Epithelial cell of proximal tubule (primary cell): ENCODE data around the gene RUNDC1. TPM values are rescaled to one million over a fixed set of nuclear protein-coding genes. Genes with fewer than 3 reads are reported as not detected.

Experiments used
- DNase-seq: peaks from one replicate; pipeline ENCODE4 v3.0.0-alpha.2; 2011; ENCODE audit warnings: low read depth
- H3K4me3 ChIP-seq: 2 replicates; pipeline ENCODE4 v1.5.1; 2011; ENCODE audit warnings: low read depth, mild to moderate bottlenecking, low read length
- CTCF ChIP-seq: conservative IDR thresholded peaks from 2 replicates; pipeline ENCODE4 v1.5.1; 2012; ENCODE audit warnings: low read depth, mild to moderate bottlenecking, low read length
- total RNA-seq: library from RNA; depleted of rRNA; stranded (reverse); fragments of >200 nt; gene quantifications from 2 replicates; pipeline ENCODE4 v1.2.3, GENCODE V29; 2015

The RUNDC1 gene
- total RNA-seq, 1 donor from 2014 or later = 14.0 TPM

GRCh38 chr17:43003542-43004172, 23.3 kb downstream of the RUNDC1 start:
- DNase-seq = no peak
- peak; percentile 9 for TF ChIP-seq CTCF
- no peak overlapping the region for H3K4me3 ChIP-seq

- no peak for DNase-seq
- peak; percentile 37 for TF ChIP-seq CTCF
- peak within 1 kb of the TSS; percentile 86 for H3K4me3 ChIP-seq
Observed at GRCh38 chr17:43006639-43007551, 26.5 kb downstream of the RUNDC1 start, which contains the start of gene IFI35. Gene IFI35 (plus strand): TSS chr17:43006784. CDS start chr17:43006948, 164 bp downstream.

DNA sequence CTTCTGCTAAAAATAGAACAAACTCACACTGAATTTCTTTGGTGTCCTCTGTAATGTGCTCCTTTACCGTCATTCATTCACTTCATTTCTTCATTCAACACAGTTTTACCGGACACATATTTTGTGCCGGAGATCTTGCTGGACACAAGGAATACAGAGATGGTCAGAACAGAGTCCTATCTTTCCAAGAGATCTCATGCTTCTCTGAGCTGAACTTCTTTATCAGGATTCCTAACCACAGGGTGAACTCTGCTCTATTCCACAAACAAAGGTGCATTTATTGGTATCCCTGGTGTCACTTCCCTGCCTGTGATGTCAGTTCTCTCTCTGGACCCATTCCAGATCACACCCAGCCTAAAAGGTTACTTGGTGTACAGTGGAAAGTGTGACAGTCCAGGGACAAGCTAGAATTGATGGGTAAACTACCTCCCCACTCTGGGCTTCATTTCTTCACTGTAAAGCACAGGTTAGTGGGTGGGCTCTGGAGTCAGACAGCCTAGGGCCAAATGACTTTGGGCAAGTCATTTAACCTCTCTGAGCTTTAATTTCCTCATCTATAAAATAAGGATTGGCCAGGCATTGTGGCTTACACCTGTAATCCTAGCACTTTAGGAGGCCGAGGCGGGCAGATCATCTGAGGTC, 30.4 kb downstream of the RUNDC1 start:
- no peak overlapping the region for H3K4me3 ChIP-seq
- no peak for DNase-seq
- TF ChIP-seq CTCF = no peak

- no peak for TF ChIP-seq CTCF
- no peak for DNase-seq
- H3K4me3 ChIP-seq = no peak overlapping the region
Observed at GRCh38 chr17:43011728-43012472, 31.5 kb downstream of the RUNDC1 start.

DNA sequence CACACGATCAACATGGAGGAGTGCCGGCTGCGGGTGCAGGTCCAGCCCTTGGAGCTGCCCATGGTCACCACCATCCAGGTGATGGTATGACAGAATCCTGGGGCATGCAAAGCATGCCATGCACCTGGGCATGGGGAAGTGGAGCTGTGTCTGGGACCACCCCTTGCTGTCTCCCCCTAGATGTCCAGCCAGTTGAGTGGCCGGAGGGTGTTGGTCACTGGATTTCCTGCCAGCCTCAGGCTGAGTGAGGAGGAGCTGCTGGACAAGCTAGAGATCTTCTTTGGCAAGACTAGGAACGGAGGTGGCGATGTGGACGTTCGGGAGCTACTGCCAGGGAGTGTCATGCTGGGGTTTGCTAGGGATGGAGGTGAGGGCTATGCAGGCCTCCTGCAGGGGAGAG, 32.9 kb downstream of the RUNDC1 start:
- DNase-seq = no peak
- no peak for TF ChIP-seq CTCF
- H3K4me3 ChIP-seq = no peak overlapping the region

GRCh38 chr17:43014020-43014648, 33.8 kb downstream of the RUNDC1 start:
- TF ChIP-seq CTCF = no peak
- H3K4me3 ChIP-seq = no peak overlapping the region
- DNase-seq = no peak
